CD14-positive monocyte (primary cell): Measurements from ENCODE around the gene GTPBP8. TPM values are rescaled to one million over a fixed set of nuclear protein-coding genes. Genes with fewer than 3 reads are reported as not detected.

Experiments
- DNase-seq, 3 donors: peaks; one replicate each; pipeline ENCODE4 v3.0.0-alpha.2; 2011 to 2022
- H2AFZ ChIP-seq: 2 replicates; pipeline ENCODE4 v1.6.0; 2012; ENCODE audit warnings: mild to moderate bottlenecking, low read depth, low read length, inconsistent platforms; ENCODE audit not compliant: insufficient read depth, poor library complexity, severe bottlenecking
- H3K27ac ChIP-seq, 2 donors: 1 replicate in 1 of 2; 2 replicates in 1 of 2; pipeline ENCODE4 v1.5.1; 2012 to 2013; ENCODE audit warnings: low read length in 2 of 2, control low read depth in 1 of 2, inconsistent platforms in 1 of 2, low read depth in 1 of 2, mild to moderate bottlenecking in 1 of 2
- H3K27me3 ChIP-seq, 2 donors: one replicate each; pipeline versions ENCODE4 v1.6.0 to v1.6.1; 2011 to 2013; ENCODE audit warnings: low read length in 2 of 2; ENCODE audit not compliant: control insufficient read depth in 2 of 2, insufficient read depth in 2 of 2
- H3K36me3 ChIP-seq, 2 donors: replicated peaks in 1 of 2; 1 replicate in 1 of 2; 2 replicates in 1 of 2; pipeline versions ENCODE4 v1.5.1 to v1.6.1; 2012 to 2013; ENCODE audit warnings: low read length in 2 of 2, control low read depth in 1 of 2, inconsistent platforms in 1 of 2, mild to moderate bottlenecking in 1 of 2; ENCODE audit not compliant: insufficient read depth in 2 of 2, control insufficient read depth in 1 of 2
- H3K4me1 ChIP-seq, 2 donors: 1 replicate in 1 of 2; 2 replicates in 1 of 2; pipeline versions ENCODE4 v1.5.1 to v1.6.1; 2012 to 2013; ENCODE audit warnings: low read length in 2 of 2, control low read depth in 1 of 2, inconsistent platforms in 1 of 2, mild to moderate bottlenecking in 1 of 2, moderate library complexity in 1 of 2; ENCODE audit not compliant: insufficient read depth in 2 of 2, control insufficient read depth in 1 of 2
- H3K4me2 ChIP-seq: replicated peaks from 2 replicates; pipeline ENCODE3; 2012; ENCODE audit warnings: low read length, moderate library complexity, mild to moderate bottlenecking; ENCODE audit not compliant: poor library complexity, severe bottlenecking; ENCODE audit errors: extremely low read depth
- H3K4me3 ChIP-seq, 3 experiments: fragments of 200-600 bp in 1 of 3; sonication (generic) in 1 of 3; replicated peaks in 1 of 3; 1 replicate in 2 of 3; 2 replicates in 1 of 3; pipeline ENCODE4 v1.5.1; 2011 to 2013; ENCODE audit warnings: low read length in 3 of 3, mild to moderate bottlenecking in 3 of 3, control low read depth in 2 of 3, low read depth in 2 of 3, inconsistent platforms in 1 of 3, moderate library complexity in 1 of 3
- H3K79me2 ChIP-seq: 2 replicates; pipeline ENCODE4 v1.6.0; 2012; ENCODE audit warnings: mild to moderate bottlenecking, control low read depth, inconsistent platforms, low read length, moderate library complexity; ENCODE audit not compliant: insufficient read depth
- H3K9ac ChIP-seq: 2 replicates; pipeline ENCODE4 v1.6.0; 2017; ENCODE audit warnings: low read length, mild to moderate bottlenecking; ENCODE audit not compliant: insufficient read depth, poor library complexity, severe bottlenecking
- H3K9me3 ChIP-seq, 2 donors: replicated peaks in 1 of 2; 1 replicate in 1 of 2; 2 replicates in 1 of 2; pipeline versions ENCODE4 v1.5.1 to v1.6.1; 2012 to 2013; ENCODE audit warnings: low read length in 2 of 2, control low read depth in 1 of 2; ENCODE audit not compliant: control insufficient read depth in 1 of 2, insufficient read depth in 1 of 2
- H4K20me1 ChIP-seq: 2 replicates; pipeline ENCODE4 v1.6.0; 2012; ENCODE audit warnings: mild to moderate bottlenecking, low read length, control low read depth, moderate library complexity; ENCODE audit not compliant: insufficient read depth
- H3K27ac Mint-ChIP-seq, 7 donors: one replicate each; pipeline ENCODE4 v1.8.0; 2020; ENCODE audit warnings: mild to moderate bottlenecking in 7 of 7, mixed read lengths in 7 of 7, moderate library complexity in 6 of 7, inconsistent platforms in 2 of 7
- H3K27me3 Mint-ChIP-seq, 3 donors: one replicate each; pipeline ENCODE4 v1.8.0; 2021 to 2022; ENCODE audit warnings: low read depth in 3 of 3, mild to moderate bottlenecking in 3 of 3, mixed read lengths in 3 of 3, moderate library complexity in 3 of 3, inconsistent platforms in 1 of 3
- H3K36me3 Mint-ChIP-seq, 2 donors: one replicate each; pipeline ENCODE4 v1.8.0; 2020; ENCODE audit warnings: mixed read lengths in 2 of 2, inconsistent platforms in 1 of 2, mild to moderate bottlenecking in 1 of 2
- H3K4me1 Mint-ChIP-seq: one replicate; pipeline ENCODE4 v1.8.0; 2020; ENCODE audit warnings: mild to moderate bottlenecking, mixed read lengths
- H3K4me3 Mint-ChIP-seq, 2 donors: one replicate each; pipeline ENCODE4 v1.8.0; 2020; ENCODE audit warnings: mild to moderate bottlenecking in 2 of 2, mixed read lengths in 2 of 2, moderate library complexity in 1 of 2
- H3K9me3 Mint-ChIP-seq, 7 donors: one replicate each; pipeline ENCODE4 v1.8.0; 2020 to 2022; ENCODE audit warnings: mixed read lengths in 7 of 7, mild to moderate bottlenecking in 6 of 7, moderate library complexity in 6 of 7, inconsistent platforms in 2 of 7
- WGBS: methylation state at CpG from one replicate; pipeline ENCODE4 v1.1.5; 2013; ENCODE audit warnings: missing lambda C conversion rate; ENCODE audit not compliant: insufficient coverage; 5-methylcytosine and 5-hydroxymethylcytosine counted together
- intact Hi-C, 2 donors: fragments of 100-400 bp; cut with micrococcal nuclease; formaldehyde crosslinking; loops; one replicate each; pipeline versions ENCODE4 v1.15.0 to v1.15.1; 2023
- polyA plus RNA-seq, 3 donors: library from polyadenylated mRNA; depleted of rRNA in 1 of 3; unstranded in 2 of 3; stranded (reverse) in 1 of 3; fragments of 300-500 nt in 2 of 3; fragments of >200 nt in 1 of 3; fragmentation: Illumina TruSeq in 2 of 3; gene quantifications; 1 replicate in 2 of 3; 2 replicates in 1 of 3; pipeline ENCODE4 v1.2.3, GENCODE V29; 2012 to 2021
- TF ChIP-seq, protein P1 (sequence below): fragments of 200-600 bp; IDR thresholded peaks from one replicate; pipeline ENCODE4 v1.8.0; 2022; ENCODE audit warnings: antibody characterized with exemption, mild to moderate bottlenecking

GTPBP8 gene
- polyA plus RNA-seq, 3 donors, result 6.0 to 10.8 (median 9.8) TPM

DNA sequence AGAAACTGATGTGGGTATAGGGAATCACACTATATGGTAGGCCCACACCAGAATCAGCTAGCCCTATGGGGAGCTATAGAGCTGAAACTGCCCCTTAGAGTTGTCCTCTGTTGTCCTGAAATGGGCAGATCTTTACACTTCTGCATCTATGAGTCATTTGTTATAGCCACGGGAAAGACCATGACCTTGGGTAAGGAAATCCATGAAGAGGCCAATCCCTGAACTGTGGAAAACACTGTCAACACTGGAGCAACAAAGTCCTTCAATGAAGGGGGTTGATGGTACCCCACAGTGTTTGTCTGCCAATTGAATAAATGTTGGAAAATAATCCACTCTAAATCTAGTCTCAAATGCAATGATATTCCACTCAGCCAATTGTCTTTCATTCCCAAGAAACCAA lies 10.7 kb upstream of the GTPBP8 start:
- Mint-ChIP-seq H3K27me3 (no peaks in the 10 kb centered on the region), H3K27ac (no peak overlapping the region), H3K4me3 (no peak overlapping the region), H3K9me3 (peaks cover 0 to 2% (median 0%) of the 10 kb centered on the region in 7 donors), H3K4me1 (peaks cover 43% of the 10 kb centered on the region), H3K36me3 (no peaks in the 10 kb centered on the region)
- H3K79me2 ChIP-seq, result no peaks in the 10 kb centered on the region
- no peak overlapping the region for H3K4me3 ChIP-seq
- DNase-seq, result no peak
- no peak overlapping the region for H3K27ac ChIP-seq
- no peaks in the 10 kb centered on the region for H3K27me3 ChIP-seq
- no peaks in the 10 kb centered on the region for H3K36me3 ChIP-seq
- no peaks in the 10 kb centered on the region for H4K20me1 ChIP-seq
- 33% methylated on average over 1 of the region's 1 CpG for WGBS
- TF ChIP-seq, protein P1, sequence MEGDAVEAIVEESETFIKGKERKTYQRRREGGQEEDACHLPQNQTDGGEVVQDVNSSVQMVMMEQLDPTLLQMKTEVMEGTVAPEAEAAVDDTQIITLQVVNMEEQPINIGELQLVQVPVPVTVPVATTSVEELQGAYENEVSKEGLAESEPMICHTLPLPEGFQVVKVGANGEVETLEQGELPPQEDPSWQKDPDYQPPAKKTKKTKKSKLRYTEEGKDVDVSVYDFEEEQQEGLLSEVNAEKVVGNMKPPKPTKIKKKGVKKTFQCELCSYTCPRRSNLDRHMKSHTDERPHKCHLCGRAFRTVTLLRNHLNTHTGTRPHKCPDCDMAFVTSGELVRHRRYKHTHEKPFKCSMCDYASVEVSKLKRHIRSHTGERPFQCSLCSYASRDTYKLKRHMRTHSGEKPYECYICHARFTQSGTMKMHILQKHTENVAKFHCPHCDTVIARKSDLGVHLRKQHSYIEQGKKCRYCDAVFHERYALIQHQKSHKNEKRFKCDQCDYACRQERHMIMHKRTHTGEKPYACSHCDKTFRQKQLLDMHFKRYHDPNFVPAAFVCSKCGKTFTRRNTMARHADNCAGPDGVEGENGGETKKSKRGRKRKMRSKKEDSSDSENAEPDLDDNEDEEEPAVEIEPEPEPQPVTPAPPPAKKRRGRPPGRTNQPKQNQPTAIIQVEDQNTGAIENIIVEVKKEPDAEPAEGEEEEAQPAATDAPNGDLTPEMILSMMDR, result no peak
- H2AFZ ChIP-seq, result no peak overlapping the region
- no peaks in the 10 kb centered on the region for H3K9me3 ChIP-seq
- H3K9ac ChIP-seq, result no peak overlapping the region
- H3K4me2 ChIP-seq, result no peak overlapping the region
- intact Hi-C loops, result loop anchor here (5.0 kb wide), 2 partner anchors 248 to 338 kb away; partner anchors contain the start of gene CCDC80 (in 1 of the 2)
- peaks cover 34 to 36% of the 10 kb centered on the region in 2 donors for H3K4me1 ChIP-seq

DNA sequence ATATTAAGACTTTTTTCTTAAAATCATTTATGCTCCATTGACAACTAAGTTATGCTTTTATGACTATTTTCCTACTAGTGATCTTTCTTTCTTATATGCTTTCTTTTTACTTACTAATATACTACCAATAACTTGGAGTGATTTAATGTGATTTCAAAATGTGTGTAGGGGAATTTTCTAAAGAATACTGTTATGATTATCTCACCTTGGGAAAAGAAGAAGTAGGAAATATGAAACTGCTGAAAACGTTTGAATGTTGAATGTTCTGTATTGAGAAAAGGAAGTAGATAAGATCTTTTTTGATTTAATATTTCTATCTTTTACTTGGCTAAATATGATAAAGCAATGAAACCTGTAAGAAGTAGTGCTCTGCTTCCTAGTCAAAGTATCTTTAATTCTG lies 8.1 kb upstream of the GTPBP8 start:
- no peaks in the 10 kb centered on the region for H3K9me3 ChIP-seq
- no CpG with 5 or more reads among the region's 1 CpG for WGBS
- H4K20me1 ChIP-seq, result no peaks in the 10 kb centered on the region
- no peak overlapping the region for H3K4me3 Mint-ChIP-seq
- peaks cover 0 to 2% (median 0%) of the 10 kb centered on the region in 7 donors for H3K9me3 Mint-ChIP-seq
- no peaks in the 10 kb centered on the region for H3K27me3 ChIP-seq
- no peak overlapping the region for H3K4me3 ChIP-seq
- DNase-seq, result peak in 1 of 3 donors; percentile 22
- no peak overlapping the region for H3K9ac ChIP-seq
- no peak overlapping the region for H2AFZ ChIP-seq
- H3K4me1 ChIP-seq, result peaks cover 11 to 14% of the 10 kb centered on the region in 2 donors
- intact Hi-C loops, result loop anchor here (5.0 kb wide), 2 partner anchors 250 to 340 kb away; partner anchors contain the start of gene CCDC80 (in 1 of the 2)
- H3K4me1 Mint-ChIP-seq, result peaks cover 19% of the 10 kb centered on the region
- no peaks in the 10 kb centered on the region for H3K36me3 Mint-ChIP-seq
- no peaks in the 10 kb centered on the region for H3K79me2 ChIP-seq
- no peaks in the 10 kb centered on the region for H3K27me3 Mint-ChIP-seq
- no peaks in the 10 kb centered on the region for H3K36me3 ChIP-seq
- TF ChIP-seq, protein P1, result no peak
- peak overlapping the region in 1 of 7 donors; percentile 2 for H3K27ac Mint-ChIP-seq
- H3K27ac ChIP-seq, result no peak overlapping the region
- no peak overlapping the region for H3K4me2 ChIP-seq
